Adipose tissue (tissue), 3 donors: ENCODE data around the gene SGIP1. TPM values are rescaled to one million over a fixed set of nuclear protein-coding genes. Genes with fewer than 3 reads are reported as not detected.

Experiments
- H3K27ac ChIP-seq: one replicate; pipeline ENCODE4 v1.5.1; 2013; ENCODE audit warnings: low read depth, low read length
- whole genome bisulfite sequencing, 3 donors: extraction: QIAGEN DNeasy Blood & Tissue Kit; methylation state at CpG; one replicate each; pipeline ENCODE4 v1.1.7; 2013; 5-methylcytosine and 5-hydroxymethylcytosine counted together
- polyA plus RNA-seq, 3 donors: library from polyadenylated mRNA; stranded (reverse); fragments of 200-250 nt; gene quantifications; one replicate each; pipeline ENCODE4 v1.2.3, GENCODE V29; 2013
- donor health status: healthy with polysubstance abuse.
- donor health status: Bipolar disorder and iron deficiency.
- donor health status: healthy.

The SGIP1 gene
- polyA plus RNA-seq, 3 donors: 0.24 to 2.5 (median 2.1) TPM

DNA sequence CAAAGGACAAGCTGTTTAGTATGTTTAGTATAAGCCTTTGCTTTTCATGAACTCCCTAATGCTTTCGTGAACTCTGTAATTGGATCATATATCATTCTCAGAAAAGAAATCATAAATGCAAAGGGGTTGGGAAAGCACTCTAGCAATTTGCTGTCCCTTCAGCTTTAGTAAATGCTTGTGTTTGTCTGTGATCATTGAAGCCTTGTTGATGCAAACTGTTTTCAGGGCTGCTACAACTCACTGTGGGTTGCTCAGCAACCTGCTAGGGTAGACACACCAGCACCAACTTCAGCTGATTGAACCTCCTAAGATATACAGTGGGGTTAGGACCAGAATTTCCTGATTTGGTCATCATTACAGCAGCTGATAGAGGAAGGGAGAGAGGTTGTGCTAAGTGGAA lies 95.0 kb downstream of the SGIP1 start:
- 74 to 88% (median 84%) methylated on average over 1 of the region's 1 CpG for WGBS, 3 donors
- no peak overlapping the region for H3K27ac ChIP-seq

DNA sequence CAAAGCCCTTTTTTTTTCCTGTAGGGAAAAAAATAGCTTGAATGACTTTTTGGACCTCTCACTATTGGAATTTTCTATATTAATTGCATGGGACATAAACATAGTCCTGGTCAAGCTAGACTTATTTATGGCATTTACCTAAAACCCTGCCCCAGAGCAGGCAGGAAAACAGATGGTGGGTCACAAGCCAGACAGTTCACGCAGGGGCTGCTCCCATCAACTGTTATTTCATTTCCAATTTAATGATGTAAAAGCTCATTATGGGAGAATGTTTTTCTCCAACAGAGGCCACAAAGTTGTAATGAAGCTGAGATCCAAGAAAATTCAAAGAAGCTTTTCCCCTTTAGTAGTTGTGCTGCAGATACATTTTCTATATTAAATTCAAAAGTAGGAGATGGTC lies 99.2 kb downstream of the SGIP1 start:
- H3K27ac ChIP-seq: no peak overlapping the region
- 62 to 70% (median 66%) methylated on average over 1 of the region's 1 CpG for WGBS, 3 donors

DNA sequence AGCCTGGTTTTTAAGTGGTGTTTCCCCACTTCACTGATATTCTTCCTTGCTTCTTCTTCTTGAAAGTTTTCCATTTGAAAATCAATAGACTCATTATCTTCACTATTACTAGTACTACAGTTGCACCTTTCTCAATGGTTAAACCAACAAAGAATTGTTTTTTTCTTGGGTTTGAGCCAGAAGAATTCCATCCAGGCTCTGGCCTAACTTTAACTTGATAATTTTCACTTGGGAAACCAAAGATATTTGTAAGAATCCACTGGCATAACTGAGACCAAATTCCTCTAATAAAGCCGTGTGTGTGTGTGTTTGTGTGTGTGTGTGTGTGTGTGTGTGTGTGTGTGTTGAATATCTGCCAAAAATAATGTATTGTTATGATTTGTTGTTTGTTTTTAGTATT lies 103.2 kb downstream of the SGIP1 start:
- H3K27ac ChIP-seq: no peak overlapping the region
- 33 to 44% (median 44%) methylated on average over 1 of the region's 1 CpG for WGBS, 3 donors

DNA sequence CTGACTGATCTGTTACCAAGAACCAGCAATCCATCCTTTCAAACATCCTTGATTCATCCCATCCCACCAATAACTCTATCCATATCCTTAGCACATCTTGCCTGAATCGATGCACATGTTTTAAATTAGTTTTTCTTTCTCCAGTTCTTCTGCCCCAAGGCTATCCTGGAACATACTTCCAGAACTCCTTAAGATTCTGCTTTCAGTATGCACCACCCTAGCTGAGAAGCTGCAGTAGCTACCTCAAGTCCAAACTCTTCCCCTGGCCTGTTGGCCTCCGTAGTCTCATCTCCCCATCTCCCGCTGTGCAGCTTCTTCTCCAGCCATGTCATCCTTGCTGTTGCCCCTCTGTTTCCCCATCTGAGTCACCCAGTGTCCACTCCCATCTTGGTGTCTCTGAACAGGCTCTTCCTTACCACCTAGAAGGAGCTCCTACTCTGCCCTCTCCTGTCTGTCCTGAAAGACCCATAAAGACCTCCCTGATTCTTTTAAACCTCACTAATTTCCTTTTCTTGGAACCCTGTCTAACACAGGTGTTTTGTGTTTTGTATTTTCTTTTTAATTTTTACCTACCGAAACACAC lies 108.0 kb downstream of the SGIP1 start:
- 82 to 94% (median 91%) methylated on average over 4 of the region's 4 CpGs for WGBS, 3 donors
- no peak overlapping the region for H3K27ac ChIP-seq

DNA sequence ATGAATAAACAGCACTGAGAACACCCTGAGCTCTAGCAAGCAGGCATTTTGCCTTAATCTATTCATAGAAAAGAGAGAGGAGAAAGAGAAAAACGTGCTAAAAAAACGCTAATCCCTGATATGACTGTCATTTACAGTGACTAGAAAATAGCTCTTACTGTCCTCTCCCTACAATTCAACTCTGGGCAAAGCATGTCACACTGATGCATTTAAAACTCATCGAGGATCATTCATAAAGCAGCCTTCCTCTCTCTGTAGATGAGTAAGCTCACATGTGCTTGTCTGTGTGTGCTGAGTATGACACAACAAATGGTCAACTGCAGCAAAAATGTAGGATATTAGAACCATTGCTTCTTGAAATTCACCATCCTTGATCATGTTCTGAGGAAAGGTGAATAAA lies 109.0 kb downstream of the SGIP1 start:
- 64 to 81% (median 78%) methylated on average over 3 of the region's 3 CpGs for WGBS, 3 donors

DNA sequence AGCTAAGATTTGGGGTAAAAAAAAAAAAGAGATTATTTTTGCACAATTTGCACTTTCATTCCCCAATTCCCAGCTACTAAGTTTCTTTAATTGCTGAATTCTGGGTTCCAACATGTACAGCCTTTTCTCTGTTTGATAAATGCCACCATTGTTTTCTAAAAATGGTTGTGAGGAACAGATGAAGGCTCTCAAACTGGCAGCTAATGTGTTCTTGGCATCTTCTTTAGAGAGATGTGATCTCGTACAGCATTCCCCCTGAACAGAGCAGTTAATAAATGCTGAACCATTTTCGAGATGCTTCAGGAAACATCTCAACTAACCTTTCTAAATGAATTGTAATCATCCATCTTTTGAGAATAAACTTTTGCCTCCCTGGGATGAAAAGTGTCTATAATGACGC lies 110.4 kb downstream of the SGIP1 start:
- 77% methylated on average over 3 of the region's 3 CpGs for WGBS, 3 donors
- H3K27ac ChIP-seq: no peak overlapping the region

More for the DNA sequence above, 109.0 kb downstream of the SGIP1 start:
- H3K27ac ChIP-seq: no peak overlapping the region

DNA sequence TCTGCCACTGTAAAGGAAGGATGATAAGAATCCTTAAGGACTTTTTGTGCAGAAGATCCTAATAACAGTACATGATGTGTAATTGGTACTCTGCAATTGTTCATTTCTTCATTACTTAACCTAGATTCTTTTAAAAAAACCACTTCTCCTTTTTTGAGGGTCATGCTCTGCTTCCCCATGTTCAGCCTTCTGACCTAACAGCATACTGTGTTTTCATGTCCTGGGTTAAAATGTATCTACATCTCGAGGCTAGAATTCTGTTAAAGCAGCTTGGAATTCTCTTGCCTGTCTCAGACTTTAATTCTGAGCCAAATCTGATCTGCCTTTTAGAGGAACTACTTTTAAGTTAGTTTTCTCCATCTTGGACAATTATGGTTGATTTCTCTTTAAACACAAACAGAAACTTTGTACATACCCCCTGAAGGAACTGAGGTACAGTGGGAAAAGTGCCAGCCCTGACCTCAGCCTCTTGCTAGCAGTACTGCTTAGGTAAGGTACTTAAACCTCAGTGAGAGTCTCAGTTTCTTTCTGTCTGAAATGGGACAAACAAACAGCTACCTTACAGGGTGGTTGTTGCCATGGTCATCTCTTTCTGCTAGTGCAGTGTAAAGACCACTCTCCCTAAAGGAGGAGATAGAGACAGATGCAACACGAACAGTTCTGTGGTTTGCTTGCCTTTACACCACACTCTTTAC lies 115.1 kb downstream of the SGIP1 start:
- H3K27ac ChIP-seq: no peak overlapping the region
- 34 to 56% (median 52%) methylated on average over 2 of the region's 2 CpGs for WGBS, 3 donors

DNA sequence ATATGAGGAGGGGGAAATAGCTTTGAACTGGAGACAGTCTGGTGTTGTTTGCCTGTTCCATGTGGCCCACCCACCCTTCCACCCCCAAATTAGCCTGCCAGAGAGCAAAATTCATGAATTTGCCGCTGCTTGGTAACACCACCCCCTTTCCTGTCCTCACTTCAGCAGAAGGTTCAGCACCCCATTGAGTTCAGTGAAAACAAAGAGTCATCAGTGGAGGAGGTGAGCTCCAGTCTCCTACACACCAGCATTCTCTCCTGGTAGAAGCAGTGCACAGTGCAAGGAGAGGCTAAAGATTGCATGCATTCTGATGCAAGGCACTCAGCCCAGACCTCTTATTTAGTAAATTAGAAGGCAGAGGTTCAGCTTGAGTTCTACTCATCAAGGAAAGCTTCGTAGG lies 118.6 kb downstream of the SGIP1 start:
- no peak overlapping the region for H3K27ac ChIP-seq
- WGBS, 3 donors: 52 to 88% (median 59%) methylated on average over 2 of the region's 2 CpGs

DNA sequence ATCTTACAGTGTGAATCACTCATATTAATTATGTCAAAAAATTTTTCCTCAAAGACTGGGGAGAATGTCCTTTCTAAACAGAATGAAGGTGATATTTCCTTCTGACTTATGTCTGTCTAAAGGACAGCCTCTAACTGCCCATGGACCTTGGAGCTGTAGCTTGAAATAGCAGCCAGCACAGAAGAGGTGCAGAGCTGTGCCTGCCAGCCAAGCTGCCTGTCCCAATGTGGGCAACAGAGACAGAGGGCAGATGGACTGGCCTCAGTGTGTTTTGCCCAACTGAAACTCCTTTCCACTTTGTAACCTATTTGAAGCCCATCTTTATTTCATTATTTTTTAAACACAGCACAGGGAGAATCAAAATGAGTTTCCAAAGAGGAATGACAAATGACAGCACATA lies 120.7 kb downstream of the SGIP1 start:
- no peak overlapping the region for H3K27ac ChIP-seq

DNA sequence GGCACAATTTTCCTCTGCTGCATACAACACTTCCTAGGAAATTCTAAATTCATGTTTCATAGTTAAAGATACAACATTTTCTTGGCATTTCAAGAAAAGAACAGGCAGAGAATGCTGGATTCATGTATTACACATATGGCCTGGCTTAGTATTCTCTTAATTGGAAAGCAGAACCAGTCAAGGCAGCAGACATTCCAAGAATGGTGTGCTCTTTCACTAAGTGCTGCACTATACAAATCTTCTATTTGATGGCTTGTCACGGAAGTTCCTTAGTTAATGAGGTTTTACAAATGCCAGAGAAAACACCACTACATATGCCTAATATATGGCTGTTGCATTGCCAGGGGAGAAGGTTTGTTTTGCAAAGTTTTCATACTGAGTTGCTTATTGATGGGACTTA lies 137.5 kb downstream of the SGIP1 start:
- no peak overlapping the region for H3K27ac ChIP-seq
- 57 to 91% (median 90%) methylated on average over 1 of the region's 1 CpG for WGBS, 3 donors

DNA sequence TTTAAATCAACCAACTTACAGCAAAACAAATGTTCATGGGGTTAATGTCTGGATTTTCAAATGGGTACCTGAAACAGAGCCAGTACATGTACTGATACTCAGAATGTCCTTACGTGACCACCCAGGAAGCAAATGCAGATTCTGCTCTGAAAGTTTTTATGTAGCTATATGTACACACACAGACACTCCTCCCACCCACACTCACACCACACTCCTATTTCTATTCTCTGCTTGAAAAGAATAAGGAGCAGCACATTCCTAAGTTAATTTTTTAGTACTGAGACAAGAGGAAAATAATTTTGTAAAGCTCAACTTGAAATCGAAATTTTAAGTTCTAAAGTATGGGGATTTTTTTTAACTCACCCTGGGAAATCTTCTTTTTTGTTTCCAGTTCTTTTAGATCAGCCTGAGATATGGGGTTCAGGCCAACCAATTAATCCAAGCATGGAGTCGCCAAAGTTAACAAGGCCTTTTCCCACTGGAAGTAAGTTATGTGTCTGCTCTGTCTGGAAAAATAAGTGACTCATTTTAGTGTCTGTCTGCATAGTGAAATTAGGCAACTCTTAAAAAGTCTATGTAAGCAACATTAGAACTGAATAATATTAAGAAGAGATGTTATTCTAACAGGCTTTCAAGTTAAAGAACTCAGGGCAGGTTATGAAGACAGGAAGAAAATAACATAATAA lies 142.8 kb downstream of the SGIP1 start:
- WGBS, 3 donors: 48 to 65% (median 55%) methylated on average over 3 of the region's 3 CpGs
- H3K27ac ChIP-seq: no peak overlapping the region

DNA sequence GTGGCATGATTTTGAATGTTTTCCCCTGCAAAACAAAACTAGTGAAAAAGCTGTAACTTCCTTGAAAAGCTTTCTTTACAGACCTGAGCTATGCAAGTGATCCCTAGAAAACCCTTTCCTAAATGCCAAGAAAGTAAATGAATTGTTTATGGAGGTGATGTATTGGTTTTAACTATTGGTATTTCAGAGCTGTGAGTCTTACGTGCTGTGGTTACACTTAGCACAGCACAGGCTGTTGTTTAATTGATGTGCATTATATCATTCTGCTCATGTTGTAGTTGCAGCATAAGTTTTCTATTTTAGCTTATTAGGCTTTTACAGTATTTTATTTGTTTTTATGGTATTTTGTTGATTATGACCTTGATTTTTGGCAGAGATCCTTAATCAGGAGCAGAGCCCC lies 144.2 kb downstream of the SGIP1 start:
- H3K27ac ChIP-seq: no peak overlapping the region
- WGBS, 3 donors: 89 to 100% (median 90%) methylated on average over 1 of the region's 1 CpG

DNA sequence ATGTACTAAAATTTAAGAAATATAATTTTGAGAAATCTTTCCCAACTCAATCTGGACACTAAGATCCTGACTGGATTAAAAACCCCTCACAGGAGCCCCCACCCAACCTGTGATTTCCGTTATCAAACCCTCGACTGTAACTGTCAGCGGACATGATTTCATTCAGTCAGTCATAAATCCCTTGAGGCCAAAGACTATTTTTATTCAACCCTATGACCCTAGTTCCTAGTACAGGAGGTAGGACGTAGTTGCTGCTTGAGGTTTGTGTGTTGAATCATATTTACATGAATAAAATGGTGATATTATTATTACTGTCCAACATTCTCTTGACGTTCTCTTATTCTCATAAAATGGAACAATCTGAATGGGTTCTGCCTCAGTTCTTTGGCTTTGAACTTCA lies 145.2 kb downstream of the SGIP1 start:
- 74 to 81% (median 80%) methylated on average over 5 of the region's 5 CpGs for WGBS, 3 donors
- H3K27ac ChIP-seq: no peak overlapping the region

DNA sequence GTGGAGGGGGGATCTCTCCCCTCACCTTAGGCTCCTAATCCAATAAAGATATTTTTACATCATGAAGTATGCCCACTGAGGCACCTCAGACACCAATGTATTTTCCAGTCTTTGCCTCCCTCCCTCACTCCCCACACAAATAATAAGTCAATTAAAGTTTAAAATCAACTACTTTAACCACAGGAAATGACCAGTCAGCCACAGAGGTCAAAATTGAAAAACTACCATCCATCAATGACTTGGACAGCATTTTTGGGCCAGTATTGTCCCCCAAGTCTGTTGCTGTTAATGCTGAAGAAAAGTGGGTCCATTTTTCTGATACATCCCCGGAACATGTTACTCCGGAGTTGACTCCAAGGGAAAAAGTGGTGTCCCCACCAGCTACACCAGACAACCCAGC lies 147.7 kb downstream of the SGIP1 start:
- no peak overlapping the region for H3K27ac ChIP-seq
- 93 to 99% (median 98%) methylated on average over 2 of the region's 2 CpGs for WGBS, 3 donors

DNA sequence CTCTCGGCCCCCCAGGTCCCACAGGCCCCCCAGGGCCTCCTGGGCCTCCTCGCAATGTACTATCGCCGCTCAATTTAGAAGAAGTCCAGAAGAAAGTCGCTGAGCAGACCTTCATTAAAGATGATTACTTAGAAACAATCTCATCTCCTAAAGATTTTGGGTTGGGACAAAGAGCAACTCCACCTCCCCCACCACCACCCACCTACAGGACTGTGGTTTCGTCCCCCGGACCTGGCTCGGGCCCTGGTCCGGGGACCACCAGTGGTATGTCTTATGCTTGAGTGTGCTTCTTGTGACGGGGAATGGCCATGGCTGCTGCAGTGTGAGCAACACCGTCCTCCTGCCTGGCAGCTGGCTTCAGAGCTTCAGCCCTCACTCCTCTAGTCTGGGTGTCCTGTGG lies 148.2 kb downstream of the SGIP1 start:
- 86 to 92% (median 89%) methylated on average over 11 of the region's 11 CpGs for WGBS, 3 donors
- H3K27ac ChIP-seq: no peak overlapping the region

DNA sequence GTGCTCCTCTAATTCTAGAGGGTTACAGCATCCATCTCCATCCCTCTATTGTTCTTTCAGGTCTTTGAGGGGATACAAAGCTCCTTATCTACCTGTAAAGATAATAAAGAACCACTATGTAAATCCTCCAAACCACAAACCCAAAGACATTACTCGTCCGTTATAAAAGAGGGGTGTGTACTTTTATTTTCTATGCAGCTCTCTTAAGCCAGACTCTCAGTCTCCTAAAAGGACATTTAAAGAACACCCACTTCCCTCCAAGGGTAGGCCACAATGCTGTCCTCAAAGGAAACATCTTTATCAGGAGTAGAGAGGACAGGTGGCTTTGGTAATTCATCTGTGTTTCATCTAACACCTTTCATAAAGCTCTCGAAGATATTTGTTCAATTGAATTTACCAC lies 150.4 kb downstream of the SGIP1 start:
- WGBS, 3 donors: 54 to 65% (median 62%) methylated on average over 3 of the region's 3 CpGs
- H3K27ac ChIP-seq: no peak overlapping the region

DNA sequence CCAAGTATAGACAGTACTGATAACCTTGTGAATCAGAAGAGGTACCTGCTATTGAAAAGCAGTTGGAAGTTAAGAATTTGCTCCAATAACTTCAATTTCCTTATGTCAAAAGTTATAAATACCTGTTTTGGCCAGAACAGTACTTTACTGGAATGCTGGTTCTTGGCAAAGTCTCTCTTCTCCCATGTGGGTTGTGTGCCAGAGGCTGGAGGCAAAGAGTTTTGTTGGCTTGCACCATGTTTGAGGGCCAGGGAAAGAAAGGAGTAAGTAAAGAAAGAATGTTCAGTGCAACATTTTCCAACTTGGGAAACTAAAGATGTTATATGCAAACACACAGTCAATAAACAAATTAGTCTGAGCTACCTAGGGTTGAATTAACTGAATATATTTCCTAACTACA lies 151.3 kb downstream of the SGIP1 start:
- no peak overlapping the region for H3K27ac ChIP-seq

DNA sequence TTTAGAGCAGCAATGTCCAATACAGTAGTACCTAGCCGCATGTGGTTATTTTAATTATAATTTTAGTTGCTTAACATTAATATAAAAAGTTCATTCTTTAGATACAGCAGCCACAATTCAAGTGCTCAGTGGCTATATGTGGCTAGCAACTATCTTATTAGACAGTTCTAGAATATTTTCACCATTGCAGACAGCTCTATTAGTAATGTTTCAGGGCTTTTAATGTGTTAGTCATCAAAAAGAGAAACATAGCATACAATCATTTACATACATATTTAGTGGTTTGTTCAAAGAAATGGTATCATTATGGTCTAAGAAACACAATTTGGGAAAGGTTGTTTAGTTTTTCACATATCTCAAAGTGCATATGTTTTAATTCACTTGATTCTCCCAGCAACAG lies 151.7 kb downstream of the SGIP1 start:
- WGBS, 3 donors: 94 to 97% (median 96%) methylated on average over 1 of the region's 1 CpG
- no peak overlapping the region for H3K27ac ChIP-seq

DNA sequence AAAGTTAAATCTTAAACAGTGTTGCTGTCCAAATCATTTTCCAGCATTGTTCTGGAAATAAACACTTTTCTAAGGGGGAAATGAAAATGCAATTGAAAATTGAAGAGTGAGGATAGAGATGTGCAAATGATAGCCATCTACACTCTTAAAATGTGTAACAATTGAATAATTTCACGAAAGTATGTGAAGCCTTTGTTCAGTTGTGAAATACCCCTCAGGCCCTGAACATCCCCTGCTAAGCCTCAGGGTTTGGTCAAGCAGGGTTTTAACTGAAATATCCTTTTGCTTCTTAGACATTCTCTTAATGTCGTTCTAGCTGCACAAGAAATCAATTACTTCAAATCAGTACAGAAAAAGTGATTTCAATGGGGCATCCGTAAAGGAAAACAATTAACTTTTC lies 152.5 kb downstream of the SGIP1 start:
- 71 to 93% (median 88%) methylated on average over 3 of the region's 3 CpGs for WGBS, 3 donors
- no peak overlapping the region for H3K27ac ChIP-seq

DNA sequence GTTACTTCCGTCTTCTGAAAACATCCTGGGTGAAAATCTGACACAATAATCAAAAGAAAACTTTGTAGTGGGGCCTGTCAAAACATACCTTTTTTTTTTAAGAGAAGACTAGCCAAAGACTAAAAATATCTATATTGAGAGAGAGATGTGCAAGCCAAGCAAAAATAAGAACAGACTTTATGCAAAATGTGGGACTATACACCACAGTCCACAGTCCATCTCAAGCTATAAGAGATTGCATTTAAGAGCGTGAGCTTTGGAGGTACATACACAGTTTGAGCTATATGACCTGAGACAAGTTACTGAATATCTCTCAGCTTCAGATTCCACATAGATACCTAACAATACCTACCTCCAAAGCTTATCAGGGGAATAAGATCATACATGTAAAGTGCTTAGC lies 153.4 kb downstream of the SGIP1 start:
- no peak overlapping the region for H3K27ac ChIP-seq
- 59 to 93% (median 90%) methylated on average over 2 of the region's 2 CpGs for WGBS, 3 donors
